LNCaP clone FGC (cell line): ENCODE data around the gene CHRNA7.

Source experiments
- DNase-seq: peaks from one replicate; pipeline ENCODE4 v3.0.0-alpha.2; 2011; ENCODE audit warnings: low read depth
- H3K4me3 ChIP-seq: 2 replicates; pipeline ENCODE4 v1.5.1; 2011; ENCODE audit warnings: mild to moderate bottlenecking, low read depth, low read length, control low read depth
- TF ChIP-seq, protein P1 (sequence below): IDR thresholded peaks from 2 replicates; pipeline ENCODE4 v1.5.1; 2012; ENCODE audit warnings: mild to moderate bottlenecking; ENCODE audit not compliant: control insufficient read depth, insufficient read depth; ENCODE audit errors: extremely low read depth

The CHRNA7 gene

DNA sequence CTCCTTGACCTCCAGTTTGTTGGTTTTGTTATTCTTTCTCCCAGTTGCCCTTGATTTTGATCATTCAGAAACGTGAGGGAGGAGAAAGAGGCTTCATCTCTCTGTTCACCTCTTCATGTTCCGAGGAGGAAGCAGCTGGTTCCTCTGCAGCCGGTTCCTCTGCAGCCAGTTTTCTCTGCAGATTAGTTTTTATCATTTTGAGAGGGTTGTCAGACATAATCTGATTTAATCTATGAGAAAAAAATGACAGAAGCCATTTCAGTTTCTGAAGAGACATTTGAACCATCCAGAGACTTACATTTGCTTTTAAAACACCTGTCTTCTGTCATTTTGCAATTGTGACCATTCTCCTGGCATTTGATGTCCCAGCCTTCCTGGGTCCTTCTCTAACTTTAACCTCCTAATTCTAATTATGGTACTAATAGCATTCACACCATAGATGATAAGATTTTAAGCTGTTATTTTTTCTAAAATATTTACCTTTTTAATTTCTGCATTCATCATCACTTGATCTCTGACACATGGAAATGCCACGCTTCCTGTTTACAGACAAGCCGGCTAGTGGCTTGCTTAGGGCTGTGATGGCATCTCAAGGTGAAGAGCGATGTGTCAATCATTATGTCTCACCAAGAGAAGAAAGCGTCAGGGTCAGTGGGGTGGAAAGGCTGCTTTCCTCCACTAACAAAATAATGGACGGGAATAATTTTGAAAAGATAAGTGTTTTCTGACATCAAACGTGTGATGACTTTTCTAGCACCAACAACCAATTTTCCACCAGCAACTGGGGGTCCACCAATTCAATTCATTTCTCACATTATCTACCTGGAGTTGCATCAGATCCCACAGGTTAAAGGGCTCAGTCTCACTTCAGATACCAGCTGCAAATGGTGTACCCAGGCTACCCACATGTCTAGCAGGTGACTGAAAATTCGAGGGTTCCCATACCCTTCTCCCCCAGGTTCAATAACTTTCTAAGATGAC lies 76.4 kb downstream of the CHRNA7 start:
- TF ChIP-seq, protein P1, sequence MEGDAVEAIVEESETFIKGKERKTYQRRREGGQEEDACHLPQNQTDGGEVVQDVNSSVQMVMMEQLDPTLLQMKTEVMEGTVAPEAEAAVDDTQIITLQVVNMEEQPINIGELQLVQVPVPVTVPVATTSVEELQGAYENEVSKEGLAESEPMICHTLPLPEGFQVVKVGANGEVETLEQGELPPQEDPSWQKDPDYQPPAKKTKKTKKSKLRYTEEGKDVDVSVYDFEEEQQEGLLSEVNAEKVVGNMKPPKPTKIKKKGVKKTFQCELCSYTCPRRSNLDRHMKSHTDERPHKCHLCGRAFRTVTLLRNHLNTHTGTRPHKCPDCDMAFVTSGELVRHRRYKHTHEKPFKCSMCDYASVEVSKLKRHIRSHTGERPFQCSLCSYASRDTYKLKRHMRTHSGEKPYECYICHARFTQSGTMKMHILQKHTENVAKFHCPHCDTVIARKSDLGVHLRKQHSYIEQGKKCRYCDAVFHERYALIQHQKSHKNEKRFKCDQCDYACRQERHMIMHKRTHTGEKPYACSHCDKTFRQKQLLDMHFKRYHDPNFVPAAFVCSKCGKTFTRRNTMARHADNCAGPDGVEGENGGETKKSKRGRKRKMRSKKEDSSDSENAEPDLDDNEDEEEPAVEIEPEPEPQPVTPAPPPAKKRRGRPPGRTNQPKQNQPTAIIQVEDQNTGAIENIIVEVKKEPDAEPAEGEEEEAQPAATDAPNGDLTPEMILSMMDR, result no peak
- DNase-seq, result no peak

DNA sequence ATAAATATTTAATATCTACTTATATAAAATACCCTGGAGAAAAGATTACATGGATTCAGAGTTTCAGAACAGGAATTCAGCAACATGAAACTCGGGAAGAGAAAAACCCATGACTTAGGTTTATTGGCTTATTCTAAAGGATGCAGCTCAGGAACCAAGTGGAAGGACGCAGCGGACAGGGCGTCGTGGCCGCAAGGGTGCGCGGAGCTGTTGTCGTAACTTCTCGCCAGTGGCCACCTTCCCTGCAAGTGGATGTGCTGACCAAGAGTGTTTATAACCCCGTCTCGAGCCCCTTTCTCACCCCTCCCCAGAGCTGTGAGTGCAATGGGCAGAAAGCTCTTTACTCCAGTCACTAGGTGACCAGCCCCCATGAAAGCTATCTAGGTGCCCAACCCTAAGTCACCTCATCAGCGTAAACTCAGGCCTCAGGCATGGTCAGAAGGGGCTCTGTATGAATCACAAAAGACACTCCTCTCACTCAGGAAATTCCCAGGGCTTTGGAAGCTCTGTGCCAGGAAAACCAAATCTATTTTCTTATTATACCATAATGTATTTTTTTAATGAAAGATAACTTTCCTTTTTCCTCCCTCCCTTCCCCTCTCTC lies 77.3 kb downstream of the CHRNA7 start:
- TF ChIP-seq, protein P1, result no peak
- no peak overlapping the region for H3K4me3 ChIP-seq
- no peak for DNase-seq

More for the DNA sequence above, 76.4 kb downstream of the CHRNA7 start:
- H3K4me3 ChIP-seq, result no peak overlapping the region

DNA sequence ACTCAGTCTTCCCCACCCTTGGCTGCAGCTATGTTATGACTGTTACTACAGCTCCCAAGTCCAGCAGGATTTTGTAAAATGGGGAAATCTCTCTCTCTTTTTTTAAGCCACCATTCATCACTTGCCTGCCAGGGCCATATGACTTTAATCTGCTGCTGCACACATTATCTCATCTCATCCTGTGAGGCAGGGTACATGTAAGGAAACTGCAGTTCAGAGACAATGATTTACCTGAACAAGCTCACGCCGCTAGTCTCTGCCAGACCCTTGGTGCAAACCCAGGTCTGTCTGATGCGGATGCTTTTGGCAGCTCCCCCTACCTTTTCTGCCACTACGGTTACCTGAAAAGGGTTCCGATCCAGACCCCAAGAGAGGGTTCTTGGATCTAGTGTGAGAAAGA lies 78.3 kb downstream of the CHRNA7 start:
- no peak for DNase-seq
- H3K4me3 ChIP-seq, result no peak overlapping the region
- TF ChIP-seq, protein P1, result no peak

DNA sequence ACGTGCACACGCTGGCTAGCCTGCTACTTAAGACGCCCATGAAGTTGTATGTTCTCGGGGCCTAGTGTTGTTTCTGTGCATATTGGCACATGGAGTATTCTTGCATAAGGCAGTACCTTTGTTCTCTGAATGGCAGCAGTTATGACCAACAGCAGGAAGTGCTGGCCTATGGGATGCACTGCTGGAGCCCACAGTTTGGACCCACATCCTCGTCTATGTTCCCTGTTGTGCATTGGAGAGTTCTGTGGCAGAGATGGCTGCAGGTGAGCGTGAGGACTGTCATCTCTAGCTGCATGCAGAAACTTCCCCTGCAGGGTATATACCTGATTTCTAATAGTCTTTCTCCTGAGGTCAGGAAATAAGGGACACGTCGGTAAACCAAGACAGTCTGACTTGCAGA lies 81.8 kb downstream of the CHRNA7 start:
- TF ChIP-seq, protein P1, result no peak
- H3K4me3 ChIP-seq, result no peak overlapping the region
- DNase-seq, result no peak

DNA sequence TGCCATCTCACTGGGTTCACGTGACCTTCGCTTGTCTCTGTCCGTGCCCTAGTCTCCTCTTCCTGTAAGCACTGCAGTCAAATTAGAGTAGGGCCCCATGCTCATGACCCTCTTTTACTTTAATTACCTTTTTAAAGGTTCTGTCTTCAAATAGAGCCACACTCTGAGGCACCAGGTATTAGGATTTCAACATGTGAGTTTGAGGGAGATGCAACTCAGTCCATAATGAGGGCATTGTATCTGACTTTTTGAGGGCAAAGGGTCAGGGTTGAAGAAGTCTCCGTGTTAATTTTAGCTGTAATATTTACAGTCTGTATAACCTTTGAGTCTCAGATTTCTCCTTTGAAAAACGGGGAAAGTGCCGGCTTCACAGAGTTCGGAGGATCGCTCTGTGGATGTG lies 82.9 kb downstream of the CHRNA7 start:
- no peak for DNase-seq
- no peak overlapping the region for H3K4me3 ChIP-seq
- TF ChIP-seq, protein P1, result no peak

DNA sequence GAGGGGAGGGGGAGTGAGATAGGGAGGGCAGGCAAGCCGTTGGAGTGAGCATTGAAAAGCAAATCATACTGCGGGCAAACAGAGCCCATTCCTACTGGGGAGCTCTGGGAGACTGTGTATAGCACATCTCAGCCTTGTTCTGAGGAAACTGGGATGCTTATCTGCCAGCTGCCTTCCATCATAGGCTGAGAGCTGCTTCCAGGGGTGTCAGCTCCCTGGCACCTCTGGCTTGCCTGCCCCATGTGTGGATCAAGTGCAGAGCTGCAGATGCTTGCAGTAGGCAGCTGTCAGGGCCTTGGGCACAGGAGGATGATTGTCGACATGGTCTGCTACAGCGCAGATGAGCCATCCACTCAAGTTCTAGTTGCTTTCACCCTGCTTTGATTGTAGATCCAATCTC lies 86.8 kb downstream of the CHRNA7 start:
- TF ChIP-seq, protein P1, result no peak
- DNase-seq, result no peak
- H3K4me3 ChIP-seq, result no peak overlapping the region
